ENCODE data around the gene SLC25A39.

The SLC25A39 gene

GRCh38 chr17:44277976-44278375 is 46.6 kb downstream of the SLC25A39 start:
- Mint-ChIP-seq H3K9me3 (no peaks in the 10 kb centered on the region), H3K4me3 (no peak overlapping the region), H3K27ac (no peak overlapping the region), H3K27me3 (peaks cover 22 to 53% of the 10 kb centered on the region in 2 donors), H3K36me3 (no peaks in the 10 kb centered on the region), H3K4me1 (peaks cover 15% of the 10 kb centered on the region in 2 donors)
- ATAC-seq (replicated peaks) (no peak), DNase-seq (no peak)

GRCh38 chr17:44273607-44274006 is 51.0 kb downstream of the SLC25A39 start:
- ATAC-seq (replicated peaks) = no peak
- peaks cover 37 to 42% of the 10 kb centered on the region in 2 donors for H3K27me3 Mint-ChIP-seq
- H3K27ac Mint-ChIP-seq = no peak overlapping the region
- H3K4me3 Mint-ChIP-seq = no peak overlapping the region
- no peaks in the 10 kb centered on the region for H3K9me3 Mint-ChIP-seq
- no peak for DNase-seq
- no peaks in the 10 kb centered on the region for H3K36me3 Mint-ChIP-seq
- peaks cover 2 to 5% of the 10 kb centered on the region in 2 donors for H3K4me1 Mint-ChIP-seq

GRCh38 chr17:44272954-44273353 is 51.7 kb downstream of the SLC25A39 start:
- no peak overlapping the region for H3K27ac Mint-ChIP-seq
- H3K4me1 Mint-ChIP-seq = peaks cover 2 to 5% of the 10 kb centered on the region in 2 donors
- H3K36me3 Mint-ChIP-seq = no peaks in the 10 kb centered on the region
- ATAC-seq (replicated peaks) (no peak), DNase-seq (no peak)
- H3K4me3 Mint-ChIP-seq = no peak overlapping the region
- peaks cover 32 to 41% of the 10 kb centered on the region in 2 donors for H3K27me3 Mint-ChIP-seq
- H3K9me3 Mint-ChIP-seq = no peaks in the 10 kb centered on the region

- H3K4me1 Mint-ChIP-seq = peaks cover 2 to 5% of the 10 kb centered on the region in 2 donors
These were observed 52.2 kb downstream of the SLC25A39 start for GRCh38 chr17:44272321-44272951.

More at GRCh38 chr17:44272321-44272951, 52.2 kb downstream of the SLC25A39 start:
- ATAC-seq (replicated peaks) (no peak), DNase-seq (no peak)
- no peak overlapping the region for H3K27ac Mint-ChIP-seq
- no peaks in the 10 kb centered on the region for H3K9me3 Mint-ChIP-seq
- H3K27me3 Mint-ChIP-seq = peaks cover 31 to 36% of the 10 kb centered on the region in 2 donors
- no peak overlapping the region for H3K4me3 Mint-ChIP-seq
- H3K36me3 Mint-ChIP-seq = no peaks in the 10 kb centered on the region
